C4-2B (cell line): Measurements from ENCODE around the gene PDPK1.

Source experiments
- CTCF ChIP-seq: fragments of 450-650 bp; conservative IDR thresholded peaks from 2 replicates; pipeline ENCODE4 v1.5.1; 2017; ENCODE audit warnings: mild to moderate bottlenecking
- ZFX ChIP-seq: fragments of 450-650 bp; IDR thresholded peaks from 2 replicates; pipeline ENCODE4 v1.6.1; 2017

- TF ChIP-seq CTCF (no peak), ZFX (no peak)
These were observed 5.2 kb upstream of the PDPK1 start for GRCh38 chr16:2532494-2533141.
